GM18868 (cell line): ENCODE data around the gene IFIH1.

Experiments
- ATAC-seq: cut with Tn5 transposase; IDR thresholded peaks from one replicate; pipeline ENCODE4 v1.9.1; 2021; ENCODE audit warnings: mild to moderate bottlenecking, moderate library complexity; ENCODE audit not compliant: unreplicated experiment

The IFIH1 gene

GRCh38 chr2:162312853-162313252, 5.6 kb downstream of the IFIH1 start:
- ATAC-seq, result no peak

DNA sequence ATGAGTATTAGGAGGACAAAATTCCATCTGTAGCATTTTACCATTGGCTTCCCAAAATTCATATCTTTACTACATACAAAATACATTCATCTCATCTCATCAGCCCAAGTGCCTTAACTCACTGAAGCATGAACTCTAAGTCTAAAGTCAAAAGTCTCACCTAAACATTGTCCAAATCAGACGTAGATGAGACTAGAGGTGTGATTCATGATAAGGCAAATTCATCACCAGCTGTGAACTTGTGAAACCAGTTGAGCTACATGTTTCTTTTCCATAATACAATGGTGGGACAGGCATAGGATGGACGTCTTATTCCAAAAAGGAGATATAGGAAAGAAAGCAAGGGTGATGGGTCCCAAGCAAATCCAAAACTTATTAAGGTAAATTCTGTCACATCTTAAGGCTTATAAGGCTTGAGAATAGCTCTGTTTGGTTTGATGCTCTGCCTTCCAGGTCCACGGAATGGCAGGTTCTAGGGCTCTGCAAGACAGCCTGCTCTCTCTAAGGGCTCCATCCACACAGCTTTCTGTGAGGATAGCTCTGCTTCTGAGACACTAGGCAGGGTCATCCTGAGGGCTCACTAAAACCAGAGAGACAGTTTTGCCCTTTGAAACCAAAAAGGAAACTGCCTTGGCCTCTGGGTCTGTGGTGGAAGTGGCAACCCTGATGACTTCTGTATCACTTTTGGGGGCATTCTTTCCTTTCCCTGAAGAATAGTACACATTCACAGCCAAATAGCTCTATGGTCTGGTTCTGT, 9.6 kb downstream of the IFIH1 start:
- peak; percentile 54 for ATAC-seq

DNA sequence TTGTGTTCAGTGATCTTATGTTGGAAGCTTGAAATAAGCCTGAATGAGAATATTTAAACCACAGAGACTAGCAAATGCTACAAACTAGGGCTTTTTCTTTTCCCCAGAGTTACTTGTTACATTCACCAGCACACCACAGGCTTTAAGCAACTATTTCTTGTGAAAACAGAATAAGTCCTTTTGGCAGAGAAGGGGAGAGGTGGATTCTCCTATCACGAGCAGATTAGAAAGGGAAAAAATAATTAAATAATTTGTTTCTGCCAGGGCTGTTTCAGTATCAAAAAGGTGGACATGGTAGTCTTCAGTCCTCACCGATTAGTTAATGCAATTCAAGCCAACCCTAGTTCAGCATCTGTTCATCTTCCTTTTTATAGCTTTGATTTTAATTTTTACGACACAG, 12.6 kb downstream of the IFIH1 start:
- no peak for ATAC-seq

DNA sequence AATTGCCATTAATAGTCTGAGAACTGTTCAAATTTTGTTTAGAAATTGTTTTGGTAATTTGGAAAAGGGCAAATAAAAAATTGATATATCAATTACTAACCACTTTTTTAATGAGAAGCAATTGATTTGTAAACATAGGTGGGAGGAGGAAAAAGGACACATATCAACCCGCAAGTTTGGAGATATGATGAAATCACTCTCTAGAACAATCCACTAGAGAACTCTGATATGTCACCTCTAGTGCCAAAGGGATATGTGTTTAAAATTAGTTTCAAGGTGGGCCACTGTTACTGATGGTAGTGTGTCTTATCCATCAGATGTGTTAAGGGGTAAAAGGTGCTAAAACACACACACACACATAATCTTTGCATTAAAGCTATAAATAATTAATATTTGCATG, 16.6 kb downstream of the IFIH1 start:
- no peak for ATAC-seq

- peak; percentile 81 for ATAC-seq
These were observed 17.2 kb downstream of the IFIH1 start for GRCh38 chr2:162301151-162301804.

DNA sequence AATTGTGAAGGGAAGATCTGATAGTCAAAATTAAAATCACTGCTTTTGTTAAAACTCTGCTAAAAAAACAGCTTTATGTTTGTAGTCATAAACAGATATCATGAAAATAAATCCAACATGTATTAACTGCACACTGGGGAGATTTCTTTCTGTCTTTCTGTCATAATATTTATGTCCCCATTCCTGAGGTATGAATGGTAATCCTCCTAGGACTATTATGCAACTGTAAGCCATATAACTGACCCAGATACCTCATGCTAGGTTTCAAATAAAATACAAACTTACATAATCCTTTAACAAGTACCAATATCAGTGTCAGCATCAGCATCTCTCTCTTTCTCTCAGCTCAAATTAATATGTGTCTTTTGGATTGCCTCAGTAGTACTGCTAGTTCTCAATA, 18.2 kb downstream of the IFIH1 start:
- no peak for ATAC-seq

- no peak for ATAC-seq
These were observed 19.7 kb downstream of the IFIH1 start for GRCh38 chr2:162298669-162299335.

DNA sequence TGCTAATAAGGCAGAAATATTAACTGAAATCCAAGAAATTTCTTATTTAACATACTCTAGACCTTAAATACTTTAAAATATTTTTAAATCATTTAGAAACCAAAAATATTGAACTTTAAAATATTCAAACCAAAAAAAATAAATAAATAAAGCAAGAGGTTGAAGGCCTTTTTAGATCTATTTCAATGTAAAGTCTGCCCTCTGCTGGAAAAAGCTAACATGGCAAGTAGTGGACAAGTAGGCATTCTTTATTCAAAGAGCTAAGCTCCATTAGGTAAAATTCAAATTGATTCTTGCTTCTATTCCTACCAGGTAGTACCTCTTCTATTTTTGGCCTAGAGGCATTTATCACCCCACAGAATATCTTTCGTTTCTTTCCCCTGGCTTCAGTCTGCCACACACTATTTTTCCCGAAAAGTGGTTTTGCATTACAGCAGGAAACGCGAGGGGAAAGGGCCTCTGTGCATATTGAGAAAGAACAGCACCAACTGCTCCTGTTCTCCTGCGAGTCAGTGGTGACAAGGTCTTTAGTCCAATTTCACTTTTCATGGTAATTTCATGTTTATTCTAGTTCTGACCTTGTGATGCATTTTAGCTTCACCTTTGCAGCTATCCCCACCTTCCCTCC, 20.4 kb downstream of the IFIH1 start:
- ATAC-seq, result peak; percentile 68

GRCh38 chr2:162295009-162295408, 23.5 kb downstream of the IFIH1 start:
- ATAC-seq, result no peak

- no peak for ATAC-seq
These were observed 25.2 kb downstream of the IFIH1 start for GRCh38 chr2:162293122-162293786.

DNA sequence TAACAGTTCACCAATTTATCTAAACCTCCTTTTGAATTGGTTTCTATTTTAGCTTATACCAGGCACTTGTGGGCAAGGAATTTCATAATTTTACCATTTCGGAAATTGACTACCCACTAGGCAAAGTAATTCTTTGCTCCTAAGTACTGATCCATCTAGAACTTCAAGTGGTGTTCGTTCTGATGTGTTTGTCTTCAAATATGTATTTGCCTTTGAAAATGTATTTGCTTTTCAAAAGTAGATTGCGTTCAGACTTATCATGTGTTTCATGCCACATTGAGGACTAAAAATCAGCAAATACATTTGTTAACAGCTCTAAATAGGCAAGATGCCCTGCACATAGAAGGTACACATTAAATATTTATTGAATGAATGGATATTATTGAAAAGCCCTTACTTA, 26.7 kb downstream of the IFIH1 start:
- ATAC-seq, result no peak

GRCh38 chr2:162282765-162283425, 35.6 kb downstream of the IFIH1 start:
- ATAC-seq, result no peak

GRCh38 chr2:162280654-162281053, 37.8 kb downstream of the IFIH1 start:
- ATAC-seq, result no peak

DNA sequence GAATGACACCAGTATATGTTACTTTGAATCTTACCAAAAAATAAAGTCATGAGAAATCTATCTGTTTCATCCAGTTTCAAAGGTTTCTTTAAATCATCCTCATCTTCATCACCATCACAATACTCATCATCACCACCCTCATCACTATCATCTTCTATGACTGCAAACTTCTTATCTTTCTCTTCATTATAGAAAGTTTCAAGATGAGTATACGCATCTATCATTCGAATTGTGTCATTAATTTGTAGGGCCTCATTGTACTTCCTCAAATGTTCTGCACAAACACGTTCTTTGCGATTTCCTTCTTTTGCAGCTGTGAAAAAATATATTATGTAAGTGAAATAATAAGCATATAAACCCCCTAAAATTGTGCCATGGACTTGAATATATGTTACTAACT, 41.1 kb downstream of the IFIH1 start:
- peak; percentile 58 for ATAC-seq

- ATAC-seq, result no peak
These were observed 50.5 kb downstream of the IFIH1 start for GRCh38 chr2:162267996-162268395.

DNA sequence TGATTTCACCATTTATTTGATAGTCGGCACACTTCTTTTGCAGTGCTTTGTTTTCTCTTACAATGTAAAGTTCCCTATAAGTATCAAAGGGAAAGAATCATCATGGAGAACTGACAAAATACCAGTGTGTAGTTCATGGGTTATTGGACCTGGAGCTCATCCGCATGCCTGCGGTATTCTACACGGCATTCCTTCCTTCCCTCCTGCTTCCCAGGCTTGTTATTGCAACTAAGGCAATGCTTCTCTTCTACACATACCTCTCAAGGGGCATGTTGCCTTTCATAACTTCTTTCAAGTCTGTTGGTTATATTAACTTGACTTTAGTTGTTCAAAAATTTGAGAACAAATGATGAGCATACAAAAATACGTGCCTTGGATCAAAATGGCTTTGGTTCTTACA, 51.0 kb downstream of the IFIH1 start:
- ATAC-seq, result no peak

GRCh38 chr2:162266460-162266760, 52.1 kb downstream of the IFIH1 start:
- no peak for ATAC-seq

GRCh38 chr2:162265666-162266459, 52.6 kb downstream of the IFIH1 start:
- ATAC-seq, result no peak

- peak; percentile 61 for ATAC-seq
These were observed 57.2 kb downstream of the IFIH1 start for GRCh38 chr2:162261032-162261945.
